Hepatic stellate cell (primary cell): ENCODE results near the gene TMEM98.
"Not testable (repeated sequence)": the region's sequence is repeated elsewhere in the genome, so short reads cannot be mapped to it uniquely, and the experiment has no call there.

ENCODE experiments used
- DNase-seq: peaks from one replicate; pipeline ENCODE4 v3.0.0; 2011; ENCODE audit warnings: low spot score

The TMEM98 gene

DNA sequence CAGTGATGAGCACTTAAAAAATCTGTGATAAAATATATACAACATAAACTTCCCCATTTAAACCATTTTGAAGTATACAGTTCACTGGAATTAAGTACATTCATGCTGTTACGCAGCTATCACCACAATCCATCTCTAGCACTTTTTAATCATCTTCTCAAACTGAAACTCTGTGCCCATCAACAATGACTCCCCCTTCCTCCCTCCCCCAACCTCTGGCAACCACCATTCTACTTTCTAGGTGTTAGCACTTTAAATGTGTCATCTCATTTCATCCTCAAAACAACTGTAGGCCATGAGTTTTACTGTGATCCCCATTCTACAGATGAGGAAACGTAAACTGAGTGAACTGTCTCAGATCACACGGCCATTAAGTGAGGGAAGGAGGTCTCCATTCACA is 13.8 kb upstream of the TMEM98 start:
- no peak for DNase-seq

- no peak for DNase-seq
These were observed 12.7 kb upstream of the TMEM98 start for GRCh38 chr17:32915245-32915644.

- DNase-seq, result no peak
These were observed 11.8 kb upstream of the TMEM98 start for GRCh38 chr17:32916134-32916533.

GRCh38 chr17:32917081-32917480 is 10.9 kb upstream of the TMEM98 start:
- no peak for DNase-seq

GRCh38 chr17:32917842-32918241 is 10.1 kb upstream of the TMEM98 start:
- no peak for DNase-seq

GRCh38 chr17:32919876-32920275 is 8.1 kb upstream of the TMEM98 start:
- not testable (repeated sequence) for DNase-seq

DNA sequence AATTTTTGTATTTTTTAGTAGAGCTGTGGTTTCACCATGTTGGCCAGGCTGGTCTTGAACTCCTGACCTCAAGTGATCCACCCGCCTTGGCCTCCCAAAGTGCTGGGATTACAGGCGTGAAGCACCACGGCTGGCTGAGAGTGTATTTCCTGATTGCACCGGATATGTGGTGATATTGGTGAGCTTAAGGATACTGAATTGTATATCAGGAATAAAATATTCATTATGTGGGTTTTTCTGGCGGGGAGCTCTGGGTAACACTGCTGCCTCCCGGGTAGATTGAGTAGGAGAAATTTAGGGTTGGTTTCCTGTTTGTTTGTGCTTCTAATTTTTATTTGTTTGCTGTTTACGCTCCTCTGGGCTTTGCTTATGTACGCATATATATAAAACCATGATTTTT is 7.7 kb upstream of the TMEM98 start:
- DNase-seq, result no peak

DNA sequence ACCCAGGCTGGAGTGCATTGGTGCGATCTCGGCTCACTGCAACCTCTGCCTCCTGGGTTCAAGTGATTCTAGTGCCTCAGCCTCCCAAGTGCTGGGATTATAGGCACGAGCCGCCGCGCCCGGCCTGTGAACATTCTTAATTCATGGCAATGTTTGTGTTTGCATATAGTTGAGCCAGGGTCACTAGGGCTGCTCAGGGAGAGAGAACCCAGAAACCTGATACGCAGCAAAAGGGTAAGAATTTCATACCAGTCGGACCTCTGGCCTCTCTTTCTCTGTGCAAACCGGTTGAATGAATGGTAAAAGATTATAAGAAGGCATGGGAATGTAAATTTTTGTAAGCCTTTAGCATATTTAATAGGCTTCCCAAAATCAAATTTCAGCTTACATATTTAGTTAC is 6.9 kb upstream of the TMEM98 start:
- no peak for DNase-seq

DNA sequence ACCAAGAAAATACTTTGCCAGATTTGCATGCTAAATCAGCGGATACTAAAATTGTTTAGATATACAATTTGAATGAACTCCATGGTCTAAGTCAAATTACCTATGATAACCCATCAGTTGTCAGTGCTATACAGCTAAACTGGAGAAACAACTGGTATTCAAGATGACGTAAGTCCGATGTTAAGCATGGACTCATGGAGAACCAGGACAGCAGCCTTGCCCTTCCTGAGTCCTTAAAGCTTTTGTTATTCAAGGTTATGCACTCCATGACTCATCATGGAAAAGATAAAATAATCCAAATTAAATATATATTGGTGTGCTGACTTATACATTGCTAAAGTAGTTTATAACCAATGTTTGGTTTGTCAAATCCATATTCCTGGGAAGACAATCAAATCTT is 4.0 kb upstream of the TMEM98 start:
- not testable (repeated sequence) for DNase-seq

GRCh38 chr17:32926183-32926582 is 1.8 kb upstream of the TMEM98 start:
- no peak for DNase-seq

DNA sequence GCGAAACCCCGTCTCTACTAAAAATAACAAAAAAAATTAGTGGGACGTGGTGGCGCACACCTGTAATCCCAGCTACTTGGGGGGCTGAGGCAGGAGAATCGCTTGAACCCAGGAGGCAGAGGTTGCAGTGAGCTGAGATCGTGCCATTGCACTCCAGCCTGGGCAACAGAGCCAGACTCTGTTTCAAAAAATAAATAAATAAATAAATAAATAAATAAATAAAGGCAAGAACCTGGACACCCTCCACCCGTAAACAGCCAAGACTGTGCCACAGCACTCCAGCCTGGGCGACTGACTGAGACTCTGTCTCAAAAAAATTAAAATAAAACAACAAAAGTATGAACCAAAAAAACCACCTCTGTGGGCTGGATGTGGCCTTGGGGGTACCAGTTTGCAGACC is 1.2 kb upstream of the TMEM98 start:
- DNase-seq, result not testable (repeated sequence)

- no peak for DNase-seq
These were observed 691 bp upstream of the TMEM98 start for GRCh38 chr17:32927201-32927723.

- DNase-seq, result peak; percentile 38
These were observed 908 bp downstream of the TMEM98 start for GRCh38 chr17:32928586-32929535.

DNA sequence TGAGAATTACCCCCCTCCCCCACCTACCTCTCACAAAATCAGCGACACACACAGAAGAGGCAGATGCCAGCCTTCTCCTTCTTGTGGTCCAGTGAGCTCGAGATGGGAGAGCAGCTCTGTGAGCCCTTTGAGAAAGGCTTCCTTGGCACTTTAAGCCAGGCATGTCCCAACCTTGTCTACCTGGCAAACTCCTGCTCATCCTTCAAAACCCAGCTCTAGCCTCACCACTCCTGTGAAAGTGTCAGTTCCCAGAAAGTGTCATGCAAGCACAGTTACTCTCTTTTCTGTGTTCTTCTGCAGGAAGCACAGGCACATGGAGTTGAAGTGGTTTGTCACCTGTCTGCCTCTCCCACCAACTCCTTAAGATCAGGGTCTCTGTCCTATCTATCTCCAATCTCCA is 1.6 kb downstream of the TMEM98 start:
- DNase-seq, result no peak

DNA sequence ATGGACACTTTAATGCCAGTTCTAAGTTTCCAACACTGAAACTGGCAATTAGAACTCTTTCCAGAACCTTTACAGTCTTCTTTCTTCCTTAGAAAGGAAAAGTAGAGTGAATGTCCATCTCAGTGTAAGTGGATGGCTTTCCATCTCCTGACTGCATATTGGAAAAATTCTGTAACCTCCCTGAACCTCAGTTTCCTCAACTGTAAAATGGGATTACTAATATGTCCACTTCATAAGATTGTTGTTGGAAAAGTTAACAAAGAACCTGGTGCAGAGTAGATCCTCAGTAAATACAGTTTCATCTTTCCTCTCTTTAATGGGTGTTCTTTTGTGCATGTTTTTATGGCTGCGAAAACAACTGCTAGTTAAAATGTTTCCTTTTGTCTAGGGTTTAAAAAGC is 2.6 kb downstream of the TMEM98 start:
- no peak for DNase-seq

GRCh38 chr17:32931686-32932085 is 3.7 kb downstream of the TMEM98 start:
- DNase-seq, result no peak

DNA sequence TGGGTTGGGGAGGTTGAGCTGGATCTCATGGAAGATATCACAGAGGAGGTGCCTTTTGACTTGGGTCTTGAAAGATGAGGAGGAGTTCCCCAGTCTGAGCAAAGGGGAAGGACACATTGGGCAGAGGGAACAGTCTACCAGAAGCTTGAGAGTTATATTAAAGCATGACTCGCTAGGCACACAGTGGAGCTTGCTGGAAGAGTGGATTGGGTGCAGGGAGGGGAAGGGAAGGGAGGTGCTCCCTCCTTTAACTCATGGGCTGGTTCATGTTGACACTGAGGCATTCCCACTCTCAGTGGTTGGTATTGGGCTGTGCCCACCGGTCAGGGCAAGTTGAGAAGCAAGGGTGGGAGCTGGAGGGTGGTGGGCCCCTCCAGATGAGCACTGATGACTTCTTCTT is 5.9 kb downstream of the TMEM98 start:
- no peak for DNase-seq

GRCh38 chr17:32935726-32936125 is 7.8 kb downstream of the TMEM98 start:
- DNase-seq, result no peak

DNA sequence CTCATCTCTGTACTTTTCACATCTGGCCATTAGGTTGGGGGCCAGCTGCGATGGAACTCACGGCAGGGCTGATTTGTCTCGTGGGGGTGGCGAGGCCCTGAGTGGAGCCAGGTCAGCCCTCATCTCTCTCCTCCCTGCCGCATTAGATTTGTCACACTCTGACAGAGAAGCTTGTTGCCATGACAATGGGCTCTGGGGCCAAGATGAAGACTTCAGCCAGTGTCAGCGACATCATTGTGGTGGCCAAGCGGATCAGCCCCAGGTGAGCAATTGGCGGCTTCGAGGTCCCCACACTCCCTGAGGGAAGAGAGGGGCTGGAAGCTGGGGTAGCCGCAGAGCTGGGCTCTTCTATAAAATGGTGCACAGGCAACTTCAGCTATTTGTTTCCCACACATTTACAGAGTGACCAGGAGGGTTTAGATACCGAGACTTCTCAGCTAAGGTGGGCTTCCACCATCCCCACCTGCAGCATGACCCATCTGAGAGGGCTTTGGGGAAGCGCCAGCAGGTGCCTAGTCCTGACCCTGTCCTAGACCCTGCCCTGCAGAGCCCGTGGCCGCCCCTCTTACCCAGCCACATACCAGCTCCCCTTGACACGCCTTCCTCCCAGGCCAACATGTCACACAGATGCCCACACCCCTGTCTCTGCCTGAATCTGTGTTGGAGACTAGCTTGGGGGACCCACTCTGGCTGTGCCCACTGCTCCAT is 8.4 kb downstream of the TMEM98 start:
- no peak for DNase-seq

DNA sequence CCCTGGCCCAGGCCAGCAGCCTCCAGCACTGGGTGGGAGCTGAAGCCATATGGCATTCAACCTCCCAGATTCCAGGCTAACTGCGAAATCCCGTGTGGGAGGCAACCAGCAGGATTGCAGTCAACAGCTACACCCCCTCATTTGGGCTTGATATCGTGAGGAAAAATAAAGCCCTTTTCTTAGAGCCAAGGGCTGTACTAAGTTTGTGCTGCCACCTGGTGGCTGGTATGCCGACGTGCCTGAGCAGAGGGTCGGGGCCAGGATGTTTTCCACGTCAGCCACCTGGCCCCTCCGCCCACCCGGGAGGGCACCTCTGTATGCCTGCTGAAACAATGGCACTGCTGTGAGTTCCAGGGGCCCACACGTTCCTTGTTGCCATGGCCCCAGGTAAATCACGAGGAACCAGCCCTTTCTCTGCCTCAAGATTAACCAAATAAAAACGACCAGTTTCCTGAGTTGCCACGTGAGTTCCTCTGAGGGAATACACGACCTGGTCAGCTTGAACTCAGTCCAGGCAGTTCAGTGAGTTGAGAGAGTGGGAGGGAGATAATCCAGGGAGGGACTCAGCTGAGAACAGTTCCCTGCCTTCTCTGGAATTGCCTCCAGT is 9.0 kb downstream of the TMEM98 start:
- DNase-seq, result peak; percentile 74

- no peak for DNase-seq
These were observed 12.9 kb downstream of the TMEM98 start for GRCh38 chr17:32940706-32941390.

DNA sequence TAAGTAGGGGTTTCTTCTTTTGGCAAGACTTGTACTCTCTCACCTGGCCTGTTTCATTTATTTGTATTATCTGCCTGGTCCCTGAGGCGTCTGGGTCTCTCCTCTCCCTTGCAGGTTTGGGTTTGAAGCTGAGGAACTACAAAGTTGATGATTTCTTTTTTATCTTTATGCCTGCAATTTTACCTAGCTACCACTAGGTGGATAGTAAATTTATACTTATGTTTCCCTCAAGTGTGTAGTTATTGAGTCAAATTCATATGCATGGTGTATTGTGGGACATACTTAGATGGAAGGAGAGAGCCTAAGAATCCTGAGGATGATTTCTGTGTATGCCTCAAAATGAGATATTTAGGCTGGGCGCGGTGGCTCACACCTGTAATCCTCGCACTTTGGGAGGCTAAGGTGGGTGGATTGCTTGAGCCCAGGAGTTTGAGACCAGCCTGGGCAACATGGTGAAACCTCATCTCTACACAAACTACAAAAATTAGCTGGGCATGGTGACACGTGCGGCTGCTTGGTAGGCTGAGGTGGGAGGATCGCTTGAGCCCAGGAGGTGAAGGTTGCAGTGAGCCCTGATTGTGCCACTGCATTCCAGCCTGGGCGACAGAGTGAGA is 13.6 kb downstream of the TMEM98 start:
- no peak for DNase-seq
